Activated effector memory CD4-positive, alpha-beta T cell treated with Interleukin-2 at 50 U/mL for 16 hours (primary cell): Measurements from ENCODE around the gene NDUFB3.
"Not testable (repeated sequence)": the region's sequence is repeated elsewhere in the genome, so short reads cannot be mapped to it uniquely, and the experiment has no call there.

Experiments
- DNase-seq: peaks from one replicate; pipeline ENCODE4 v3.0.0-alpha.2; 2020

The NDUFB3 gene

DNA sequence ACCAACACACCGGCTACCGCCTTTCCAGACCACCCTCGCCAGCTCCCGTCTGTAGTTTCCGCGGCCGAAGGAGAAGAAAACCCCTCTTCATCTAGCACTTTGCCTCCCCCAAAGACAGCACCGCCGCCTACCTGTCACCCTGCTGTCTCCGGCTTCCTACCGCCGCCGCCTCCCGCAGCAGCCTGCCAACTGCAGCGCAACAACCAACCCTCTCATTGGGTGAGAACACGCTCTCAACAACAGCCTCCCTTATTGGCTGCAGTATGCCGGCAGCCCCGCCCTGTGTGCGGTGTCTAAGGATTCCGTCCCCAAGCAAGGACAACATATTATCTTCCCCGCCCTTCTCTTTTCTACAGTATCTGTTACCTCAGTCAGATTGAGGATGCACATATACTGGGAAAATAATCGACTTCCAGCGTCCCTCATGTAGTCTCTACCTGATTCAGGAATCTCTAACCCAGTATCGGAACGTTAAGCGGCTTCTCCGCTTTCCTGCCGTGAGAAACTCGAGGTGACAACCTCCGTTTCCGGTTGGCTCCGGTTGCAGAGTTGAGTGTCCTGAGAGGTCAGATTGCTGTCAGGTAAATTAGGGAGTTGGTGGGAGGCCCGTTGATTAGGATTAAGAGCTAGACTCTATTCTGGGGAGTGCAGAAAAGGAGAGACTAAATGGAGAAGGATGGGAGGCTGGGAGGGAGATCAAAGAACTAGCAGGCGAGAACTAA lies at the start of gene NDUFB3, which contains the start of gene HYCC2:
Gene NDUFB3, plus strand, starts transcription at position 523 of the 722 bp plus-strand sequence. CDS start 6,882 bp downstream, outside the sequence.
Gene HYCC2, minus strand, starts transcription at position 193 of the 722 bp plus-strand sequence. CDS start 47,662 bp downstream, outside the sequence.
- DNase-seq, result peak; percentile 87

DNA sequence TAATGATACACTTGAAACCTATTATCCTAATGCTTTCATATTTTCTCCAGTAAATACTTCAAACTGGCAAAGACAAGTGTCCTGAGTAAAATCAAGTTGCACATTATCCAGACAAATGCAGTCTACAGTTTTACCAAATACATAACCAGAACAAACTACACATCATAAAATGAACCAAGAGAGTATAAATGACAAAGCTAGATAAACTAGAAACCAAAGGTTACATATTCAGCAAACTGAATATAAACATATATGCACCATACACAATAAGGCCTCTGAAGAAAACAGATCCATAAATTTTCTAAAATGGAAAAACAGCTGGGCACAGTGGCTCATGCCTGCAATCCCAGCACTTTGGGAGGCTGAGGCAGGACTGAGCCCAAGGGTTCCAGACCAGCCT lies 47.3 kb upstream of the NDUFB3 start:
- DNase-seq, result no peak

DNA sequence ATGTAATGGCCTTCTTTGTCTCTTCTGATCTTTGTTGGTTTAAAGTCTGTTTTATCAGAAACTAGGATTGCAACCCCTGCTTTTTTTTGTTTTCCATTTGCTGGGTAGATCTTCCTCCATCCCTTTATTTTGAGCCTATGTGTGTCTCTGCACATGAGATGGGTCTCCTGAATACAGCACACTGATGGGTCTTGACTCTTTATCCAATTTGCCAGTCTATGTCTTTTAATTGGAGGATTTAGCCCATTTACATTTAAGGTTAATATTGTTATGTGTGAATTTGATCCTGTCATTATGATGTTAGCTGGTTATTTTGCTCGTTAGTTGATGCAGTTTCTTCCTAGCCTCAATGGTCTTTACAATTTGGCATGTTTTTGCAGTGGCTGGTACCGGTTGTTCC lies 37.4 kb upstream of the NDUFB3 start:
- not testable (repeated sequence) for DNase-seq

DNA sequence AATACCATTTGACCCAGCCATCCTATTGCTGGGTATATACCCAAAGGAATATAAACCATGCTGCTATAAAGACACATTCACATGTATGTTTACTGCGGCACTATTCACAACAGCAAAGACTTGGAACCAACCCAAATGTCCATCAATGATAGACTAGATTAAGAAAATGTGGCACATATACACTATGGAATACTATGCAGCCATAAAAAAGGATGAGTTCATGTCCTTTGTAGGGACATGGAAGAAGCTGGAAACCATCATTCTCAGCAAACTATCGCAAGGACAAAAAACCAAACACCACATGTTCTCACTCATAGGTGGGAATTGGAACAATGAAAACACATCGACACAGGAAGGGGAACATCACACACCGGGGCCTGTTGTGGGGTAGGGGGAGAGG lies 33.4 kb upstream of the NDUFB3 start:
- DNase-seq, result not testable (repeated sequence)

DNA sequence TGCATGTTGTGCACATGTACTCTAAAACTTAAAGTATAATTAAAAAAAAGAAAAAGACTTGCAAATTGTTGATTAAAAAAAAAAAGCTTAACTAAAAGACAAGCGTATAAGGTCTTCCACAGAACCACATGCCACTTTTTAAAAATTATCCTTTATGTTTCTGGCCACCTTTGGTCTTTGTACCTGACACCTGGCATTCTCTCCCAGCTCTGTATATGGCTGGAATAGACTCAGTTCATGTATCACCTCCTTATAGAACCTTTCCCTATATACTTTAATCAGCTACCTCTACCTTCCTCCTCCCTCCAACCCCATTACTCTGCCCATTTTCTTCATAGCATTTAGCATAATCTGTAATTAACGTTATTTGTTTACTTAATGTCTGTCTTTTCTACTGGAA lies 32.9 kb upstream of the NDUFB3 start:
- no peak for DNase-seq

DNA sequence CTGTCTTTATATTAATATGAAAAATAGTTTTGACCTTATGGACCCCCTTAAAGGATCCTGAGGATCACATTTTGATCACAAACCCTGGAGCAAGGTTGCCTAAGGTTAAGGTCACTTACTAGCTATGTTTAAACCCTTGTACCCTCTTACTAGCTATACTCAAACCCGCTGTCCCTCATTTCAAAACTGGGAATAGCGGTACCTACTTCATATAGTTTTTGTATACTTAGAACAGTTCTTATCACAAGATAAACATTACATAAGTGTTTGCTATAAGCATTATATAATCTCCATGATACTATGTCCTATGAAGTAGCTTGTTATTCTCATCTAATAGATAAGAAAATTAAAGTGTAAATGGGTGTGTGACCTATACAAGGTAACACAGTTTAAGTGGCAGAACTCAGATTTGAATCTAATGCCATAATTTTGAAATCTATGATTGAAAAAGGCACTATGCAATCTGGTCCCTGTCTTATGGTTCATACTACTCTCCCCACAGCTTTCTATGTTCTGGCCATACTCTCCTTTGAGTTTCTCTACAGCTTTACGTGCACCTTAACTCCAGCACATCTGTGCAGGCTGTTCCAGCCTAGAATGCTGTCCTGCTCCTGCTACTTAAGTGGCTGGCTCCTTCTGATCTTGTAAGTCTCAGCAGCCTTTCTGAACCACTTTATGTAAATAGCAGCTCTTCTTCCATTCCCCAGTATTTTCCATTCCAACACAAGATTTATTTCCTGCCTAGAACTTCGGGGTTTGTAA lies 30.8 kb upstream of the NDUFB3 start:
- DNase-seq, result no peak

DNA sequence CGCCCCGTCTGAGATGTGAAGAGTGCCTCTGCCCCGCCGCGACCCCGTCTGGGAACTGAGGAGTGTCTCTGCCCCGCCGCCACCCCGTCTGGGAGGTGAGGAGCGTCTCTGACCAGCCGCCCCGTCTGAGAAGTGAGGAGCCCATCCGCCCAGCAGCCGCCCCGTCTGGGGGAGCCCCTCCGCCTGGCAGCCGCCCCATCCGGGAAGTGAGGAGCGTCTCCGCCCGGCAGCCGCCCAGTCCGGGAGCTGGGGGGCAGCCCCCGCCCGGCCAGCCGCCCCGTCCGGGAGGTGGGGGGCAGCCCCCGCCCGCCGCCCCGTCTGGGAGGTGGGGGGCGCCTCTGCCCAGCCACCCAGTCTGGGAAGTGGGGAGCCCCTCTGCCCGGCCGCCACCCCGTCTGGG lies 29.4 kb upstream of the NDUFB3 start:
- DNase-seq, result not testable (repeated sequence)

DNA sequence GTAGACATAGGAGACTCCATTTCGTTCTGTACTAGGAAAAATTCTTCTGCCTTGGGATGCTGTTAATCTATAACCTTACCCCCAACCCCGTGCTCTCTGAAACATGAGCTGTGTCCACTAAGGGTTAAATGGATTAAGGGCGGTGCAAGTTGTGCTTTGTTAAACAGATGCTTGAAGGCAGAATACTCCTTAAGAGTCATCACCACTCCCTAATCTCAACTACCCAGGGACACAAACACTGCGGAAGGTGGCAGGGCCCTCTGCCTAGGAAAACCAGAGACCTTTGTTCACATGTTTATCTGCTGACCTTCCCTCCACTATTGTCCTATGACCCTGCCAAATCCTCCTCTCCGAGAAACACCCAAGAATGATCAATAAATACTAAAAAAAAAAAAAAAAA lies 28.8 kb upstream of the NDUFB3 start:
- DNase-seq, result not testable (repeated sequence)

DNA sequence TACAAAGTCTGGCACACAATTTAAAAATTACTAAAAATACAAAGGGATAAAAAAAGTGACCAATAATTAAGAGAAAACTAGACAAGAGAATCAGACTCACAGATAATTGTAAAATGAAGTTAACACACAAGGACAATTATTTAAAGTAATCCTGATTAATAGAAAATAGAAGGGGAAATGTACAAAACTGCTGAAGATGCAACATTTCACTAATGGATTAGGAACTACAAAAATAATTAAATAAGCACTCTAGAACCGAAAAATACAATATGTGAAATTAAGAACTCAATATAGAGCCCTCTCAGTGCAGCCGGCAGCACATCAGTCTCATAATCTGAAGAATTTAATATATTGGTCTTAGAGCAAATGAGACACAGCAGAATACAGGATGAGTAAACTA lies 24.9 kb upstream of the NDUFB3 start:
- DNase-seq, result no peak

DNA sequence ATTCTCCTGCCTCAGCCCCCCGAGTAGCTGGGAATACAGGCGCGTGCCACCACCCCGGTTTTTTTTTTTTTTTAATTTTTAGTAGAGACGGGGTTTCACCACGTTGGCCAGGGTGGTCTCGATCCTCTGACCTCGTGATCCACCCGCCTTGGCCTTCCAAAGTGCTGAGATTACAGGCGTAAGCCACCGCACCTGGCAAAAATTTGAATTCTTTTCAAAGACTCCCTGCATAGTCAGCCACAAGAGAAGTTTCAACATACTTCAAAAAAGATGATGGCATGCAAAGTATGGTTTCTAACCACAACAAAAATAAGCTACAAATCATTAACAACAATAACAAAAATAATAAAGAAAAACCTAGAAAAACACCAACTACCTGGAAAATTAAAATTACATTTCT lies 22.3 kb upstream of the NDUFB3 start:
- DNase-seq, result no peak

DNA sequence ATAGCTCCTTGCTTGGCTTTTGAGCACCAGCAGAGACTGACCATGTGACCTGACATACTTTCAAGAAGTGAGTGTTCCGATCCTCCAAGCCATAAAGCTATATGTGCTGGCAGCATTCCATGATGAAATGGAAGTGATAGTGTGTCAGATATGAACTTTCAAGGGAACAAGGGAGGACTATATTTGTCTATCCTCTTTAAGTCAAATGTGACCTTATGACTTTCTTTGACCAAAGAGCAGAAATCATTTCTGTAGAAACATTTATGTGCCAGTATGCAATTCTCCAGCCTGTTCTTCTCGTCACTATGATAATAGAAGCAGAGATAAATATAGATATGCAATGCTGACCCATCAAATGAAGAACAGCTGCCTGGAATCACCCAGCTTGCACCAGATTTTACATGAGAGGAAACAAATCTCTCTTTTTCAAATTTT lies 14.7 kb upstream of the NDUFB3 start:
- no peak for DNase-seq

DNA sequence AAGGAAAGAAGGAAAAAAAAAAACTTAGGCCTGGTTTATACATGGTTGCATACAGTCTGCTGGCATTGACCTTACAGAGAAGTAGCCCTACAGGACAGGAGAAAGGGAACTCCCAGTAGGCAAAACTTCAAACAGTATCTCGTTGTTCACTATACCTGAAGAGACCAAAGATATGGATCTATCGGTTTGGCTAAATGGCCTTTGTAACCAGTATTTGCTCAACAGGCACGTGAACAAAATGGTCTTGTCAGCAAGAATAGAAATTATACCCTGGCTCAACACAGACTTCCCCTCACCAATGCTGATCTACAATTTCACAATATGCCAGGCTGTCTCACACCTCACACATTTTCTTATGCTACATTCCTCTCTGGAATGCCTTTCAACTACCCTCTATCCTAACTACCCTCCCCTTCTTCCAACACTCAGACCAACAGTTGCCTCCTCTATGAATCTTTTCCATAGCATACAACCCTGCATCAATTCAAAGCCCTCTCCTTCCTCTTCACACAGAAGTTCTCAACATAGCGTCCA lies 14.0 kb upstream of the NDUFB3 start:
- DNase-seq, result no peak

DNA sequence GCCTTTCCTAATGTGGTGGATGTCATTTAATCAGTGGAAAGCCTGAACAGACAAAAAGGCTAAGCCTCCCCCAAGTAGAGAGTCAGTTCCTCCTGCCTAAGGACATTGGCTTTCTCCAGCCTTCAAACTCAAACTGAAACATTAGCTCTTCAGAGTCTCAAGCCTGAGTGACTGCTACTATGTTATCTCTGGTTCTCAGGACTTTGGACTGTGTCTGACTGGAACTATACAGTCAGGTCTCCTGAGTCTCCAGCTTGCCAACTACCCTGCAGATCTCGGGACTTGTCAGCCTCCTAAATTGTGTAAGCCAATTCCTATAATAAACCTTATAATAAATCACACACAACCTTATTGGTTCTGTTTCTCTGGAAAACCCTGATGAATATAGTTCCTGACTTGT lies 12.9 kb upstream of the NDUFB3 start:
- no peak for DNase-seq

DNA sequence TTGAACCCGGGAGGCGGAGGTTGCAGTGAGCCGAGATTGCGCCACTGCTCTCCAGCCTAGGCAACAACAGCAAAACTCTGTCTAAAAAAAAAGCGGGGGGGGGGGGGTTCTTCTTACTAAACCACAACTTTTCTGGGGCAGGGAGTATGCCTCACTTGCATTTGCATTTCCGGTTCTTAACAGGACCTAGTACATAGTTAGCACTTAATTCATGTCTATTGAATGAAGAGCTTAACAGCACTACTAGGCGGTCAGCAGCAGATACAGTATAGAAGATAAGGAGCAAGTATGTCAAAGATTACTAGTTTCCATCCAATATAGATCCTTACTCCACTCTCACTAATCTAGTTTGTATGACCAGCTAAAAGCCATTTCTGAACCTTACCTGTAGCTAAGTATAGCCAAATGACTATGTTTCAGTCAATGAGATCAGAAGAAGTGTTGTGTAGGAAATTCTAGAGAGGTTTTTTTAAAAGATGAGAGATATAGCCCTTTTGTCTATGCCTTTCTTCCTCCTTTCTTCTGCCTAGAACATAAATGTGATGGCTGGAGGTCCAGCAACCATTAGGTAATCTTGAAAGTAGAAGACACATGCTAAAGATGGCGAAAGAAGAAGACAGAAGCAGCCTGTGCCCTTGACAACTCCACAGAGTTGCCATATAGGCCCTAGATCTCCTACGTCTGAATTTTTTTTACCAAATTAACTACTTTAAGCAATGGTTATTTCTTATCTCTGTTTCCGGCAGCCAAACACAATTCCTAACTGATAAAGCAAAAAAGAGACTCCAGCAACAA lies 11.6 kb upstream of the NDUFB3 start:
- DNase-seq, result no peak

DNA sequence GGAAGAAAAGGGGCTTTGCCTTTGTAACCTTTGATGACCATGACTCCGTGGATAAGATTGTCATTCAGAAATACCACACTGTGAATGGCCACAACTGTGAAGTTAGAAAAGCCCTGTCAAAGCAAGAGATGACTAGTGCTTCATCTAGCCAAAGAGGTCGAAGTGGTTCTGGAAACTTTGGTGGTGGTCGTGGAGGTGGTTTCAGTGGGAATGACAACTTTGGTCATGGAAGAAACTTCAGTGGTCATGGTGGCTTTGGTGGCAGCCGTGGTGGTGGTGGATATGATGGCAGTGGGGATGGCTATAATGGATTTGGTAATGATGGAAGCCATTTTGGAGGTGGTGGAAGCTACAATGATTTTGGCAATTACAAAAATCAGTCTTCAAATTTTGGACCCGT lies 8.3 kb upstream of the NDUFB3 start:
- not testable (repeated sequence) for DNase-seq

DNA sequence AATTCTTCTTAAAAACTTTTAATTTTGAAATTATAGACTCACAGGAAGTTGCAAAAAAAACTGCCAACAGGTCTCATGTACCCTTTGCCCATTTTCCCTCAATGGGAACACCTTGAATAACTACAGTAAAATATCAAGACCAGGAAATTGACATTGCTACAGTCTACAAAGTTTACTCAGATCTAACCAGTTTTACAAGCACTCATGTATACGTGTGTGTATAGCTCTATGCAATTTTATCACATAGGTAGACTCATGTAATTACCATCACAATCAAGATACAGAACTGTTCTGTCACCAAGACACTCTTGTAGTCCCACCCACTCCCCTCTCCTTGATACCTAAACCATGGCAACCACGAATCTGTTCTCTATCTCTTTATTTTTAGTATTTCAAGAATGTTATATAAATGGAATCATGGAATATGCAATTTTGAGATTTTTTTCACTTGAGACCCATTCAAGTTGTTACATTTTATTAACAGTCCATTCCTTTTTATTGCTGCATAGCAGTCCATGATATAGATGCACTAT lies 6.9 kb upstream of the NDUFB3 start:
- no peak for DNase-seq

DNA sequence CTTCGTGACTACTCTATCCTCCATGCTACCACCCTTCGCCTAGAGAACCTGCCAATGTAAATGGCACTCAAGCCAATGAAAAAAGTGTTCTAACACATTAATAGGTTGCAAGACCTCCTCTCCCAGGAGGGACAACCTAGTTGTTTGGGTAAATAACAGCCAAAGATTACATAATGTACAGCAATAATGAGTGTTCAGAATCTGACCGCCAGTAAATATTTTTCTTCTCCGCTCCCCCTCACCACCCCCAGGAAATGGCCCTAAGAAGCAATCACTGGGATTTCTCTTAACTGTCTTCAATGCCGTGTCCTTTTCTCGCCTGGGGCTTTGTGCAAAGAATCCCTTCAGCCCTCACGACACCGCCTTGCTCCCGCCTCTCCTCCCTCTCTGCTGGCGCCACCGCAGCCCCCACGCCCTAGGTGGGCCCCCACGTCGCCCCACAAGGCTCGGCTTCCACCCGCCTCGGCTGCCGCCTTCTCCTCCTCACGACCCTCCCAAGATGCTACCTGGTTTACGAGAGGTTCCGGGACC lies 788 bp upstream of the NDUFB3 start:
- no peak for DNase-seq

DNA sequence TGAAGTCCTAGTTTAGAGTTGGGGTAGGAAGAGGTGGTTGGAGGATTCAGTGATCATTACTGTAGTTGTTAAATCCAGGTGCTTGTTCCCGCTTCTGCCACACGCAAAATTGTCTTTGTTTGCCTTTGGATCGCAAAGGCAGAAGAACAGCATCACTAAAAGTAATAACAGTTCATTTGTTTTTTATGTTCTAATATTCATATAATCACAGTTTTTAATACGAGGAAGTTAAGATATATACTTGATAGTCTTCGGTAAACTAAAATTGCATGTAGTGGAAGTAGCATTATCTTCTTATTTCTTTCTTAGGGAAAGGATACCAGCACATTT lies 365 bp downstream of the NDUFB3 start:
- DNase-seq, result no peak

DNA sequence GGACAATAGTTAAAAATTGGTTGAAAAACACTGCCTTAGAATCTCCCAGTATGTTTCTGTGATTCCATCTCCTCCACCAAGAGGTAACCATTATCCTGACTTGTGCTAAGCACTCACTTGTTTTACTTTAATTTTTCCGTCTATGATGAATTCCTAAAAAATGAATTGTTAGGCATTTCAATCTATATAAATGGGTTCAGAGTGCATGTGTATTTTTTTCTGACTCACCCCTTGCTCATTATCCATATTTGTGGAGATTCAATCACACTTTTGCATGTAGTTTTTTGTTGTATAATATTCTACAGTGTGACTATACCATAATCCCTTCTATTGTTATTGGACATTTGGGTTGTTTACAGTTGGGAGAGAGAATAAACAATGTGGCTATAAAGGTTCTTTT lies 1.3 kb downstream of the NDUFB3 start:
- DNase-seq, result no peak

DNA sequence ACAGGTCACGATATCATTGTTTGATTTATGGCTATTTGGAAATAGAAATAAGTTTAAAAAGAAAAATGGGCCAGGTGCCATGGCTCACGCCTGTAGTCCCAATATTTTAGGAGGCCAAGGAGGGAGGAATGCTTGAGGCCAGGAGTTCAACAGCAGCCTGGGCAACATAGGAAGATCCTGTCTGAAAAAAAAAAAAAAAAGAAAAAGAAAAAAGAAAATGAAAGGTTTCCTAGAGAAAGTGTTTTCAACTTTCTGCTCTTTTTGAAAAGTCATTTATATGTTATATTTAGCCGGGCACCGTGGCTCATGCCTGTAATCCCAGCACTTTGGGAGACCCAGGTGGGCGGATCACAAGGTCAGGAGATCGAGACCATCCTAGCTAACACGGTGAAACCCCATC lies 3.2 kb downstream of the NDUFB3 start:
- no peak for DNase-seq

DNA sequence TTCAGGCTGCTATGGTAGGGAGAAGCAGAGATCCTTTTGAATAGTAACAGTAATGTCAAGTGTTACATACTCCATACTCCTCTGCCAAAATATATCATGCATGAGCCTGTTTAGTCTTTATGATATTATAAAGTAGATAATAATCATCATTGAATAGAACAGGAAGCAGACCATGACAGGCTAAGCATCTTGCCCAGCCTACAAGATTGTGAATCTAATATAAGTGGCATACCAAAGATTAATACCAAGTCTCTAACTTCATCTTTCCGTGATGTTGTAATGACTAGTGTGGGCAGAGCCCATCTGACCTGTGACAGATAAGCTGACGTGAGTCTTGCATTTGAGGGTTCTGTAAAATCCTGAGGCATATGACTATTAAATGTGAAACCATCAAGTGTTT lies 13.1 kb downstream of the NDUFB3 start:
- DNase-seq, result no peak

DNA sequence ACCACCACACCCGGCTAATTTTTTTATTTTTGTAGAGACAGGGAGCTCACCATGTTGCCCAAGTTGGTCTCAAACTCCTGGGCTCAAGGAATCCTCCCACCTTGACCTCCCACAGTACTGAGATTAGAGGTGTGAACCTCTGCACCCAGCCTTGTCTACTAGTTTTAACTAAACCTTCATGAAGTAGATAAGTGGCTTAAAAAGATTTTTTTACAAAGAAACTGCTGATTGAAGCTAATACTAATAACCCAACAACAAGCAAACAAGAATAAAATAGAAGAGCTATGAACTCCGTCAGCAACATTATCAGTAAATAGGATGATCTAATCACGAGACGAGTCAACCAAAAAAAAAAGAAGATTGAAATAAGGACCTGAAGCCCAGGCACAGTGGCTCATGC lies 18.8 kb downstream of the NDUFB3 start:
- DNase-seq, result no peak

DNA sequence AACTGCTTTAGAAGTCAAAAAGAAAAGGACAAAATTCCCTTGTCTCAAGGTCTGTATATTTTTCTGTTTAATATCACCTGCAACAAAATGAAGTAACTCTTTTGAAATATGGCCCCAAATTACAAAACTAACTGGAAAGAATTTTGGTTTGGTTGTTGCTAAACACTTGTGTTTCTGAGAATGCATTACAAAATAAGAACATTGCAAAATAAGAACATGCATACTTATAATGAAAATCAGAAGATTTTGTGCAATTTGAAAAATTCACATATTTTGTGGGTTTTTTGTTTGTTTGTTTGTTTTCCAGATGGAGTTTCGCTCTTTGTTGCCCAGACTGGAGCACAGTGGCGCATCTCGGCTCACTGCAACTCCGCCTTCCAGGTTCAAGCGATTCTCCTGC lies 21.8 kb downstream of the NDUFB3 start:
- no peak for DNase-seq
